Gastrocnemius medialis (tissue), 4 donors: ENCODE results near the gene CACNA1C.

ENCODE experiments used
- POLR2A ChIP-seq, 2 donors: fragments of 450-650 bp; IDR thresholded peaks; one replicate each; pipeline ENCODE4 v1.6.1; 2017; ENCODE audit warnings: antibody characterized with exemption in 2 of 2, mild to moderate bottlenecking in 2 of 2, moderate library complexity in 2 of 2
- TF ChIP-seq, protein P1 (sequence below), 5 experiments: fragments of 450-650 bp in 3 of 5; fragments of 200-600 bp in 2 of 5; sonication (generic) in 2 of 5; IDR thresholded peaks in 4 of 5; conservative IDR thresholded peaks in 1 of 5; 1 replicate in 4 of 5; 2 replicates in 1 of 5; pipeline ENCODE4 v1.5.1; 2016 to 2019; ENCODE audit warnings: antibody characterized with exemption in 5 of 5, mild to moderate bottlenecking in 3 of 5, moderate library complexity in 3 of 5

DNA sequence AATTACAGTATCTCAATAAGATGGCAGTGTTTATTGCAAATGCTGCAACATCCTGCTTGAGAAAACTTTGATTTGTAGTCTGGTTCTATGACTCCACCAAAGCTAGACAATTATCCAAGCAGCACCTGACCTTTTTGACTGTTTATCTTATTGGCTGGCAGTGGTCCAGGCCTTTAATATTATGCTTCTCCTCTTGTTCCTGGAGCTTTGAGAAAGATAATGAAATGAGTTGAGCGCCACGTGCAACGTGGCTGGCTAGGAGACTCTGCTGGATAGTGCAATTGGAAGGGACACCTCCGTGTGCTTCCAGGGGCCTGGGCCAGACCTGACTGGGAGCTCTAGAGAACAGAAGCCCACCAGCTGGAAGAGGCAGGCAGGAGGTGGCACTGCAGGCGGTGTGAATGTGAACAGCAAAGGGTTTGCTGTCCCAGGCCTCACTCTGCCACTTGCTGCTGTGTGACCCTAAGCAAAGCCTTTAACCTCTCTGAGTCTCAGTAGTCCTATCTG is 349.3 kb downstream of the CACNA1C start:
- no peak for TF ChIP-seq POLR2A (IDR thresholded peaks at IDR 0.05)
- TF ChIP-seq, protein P1, sequence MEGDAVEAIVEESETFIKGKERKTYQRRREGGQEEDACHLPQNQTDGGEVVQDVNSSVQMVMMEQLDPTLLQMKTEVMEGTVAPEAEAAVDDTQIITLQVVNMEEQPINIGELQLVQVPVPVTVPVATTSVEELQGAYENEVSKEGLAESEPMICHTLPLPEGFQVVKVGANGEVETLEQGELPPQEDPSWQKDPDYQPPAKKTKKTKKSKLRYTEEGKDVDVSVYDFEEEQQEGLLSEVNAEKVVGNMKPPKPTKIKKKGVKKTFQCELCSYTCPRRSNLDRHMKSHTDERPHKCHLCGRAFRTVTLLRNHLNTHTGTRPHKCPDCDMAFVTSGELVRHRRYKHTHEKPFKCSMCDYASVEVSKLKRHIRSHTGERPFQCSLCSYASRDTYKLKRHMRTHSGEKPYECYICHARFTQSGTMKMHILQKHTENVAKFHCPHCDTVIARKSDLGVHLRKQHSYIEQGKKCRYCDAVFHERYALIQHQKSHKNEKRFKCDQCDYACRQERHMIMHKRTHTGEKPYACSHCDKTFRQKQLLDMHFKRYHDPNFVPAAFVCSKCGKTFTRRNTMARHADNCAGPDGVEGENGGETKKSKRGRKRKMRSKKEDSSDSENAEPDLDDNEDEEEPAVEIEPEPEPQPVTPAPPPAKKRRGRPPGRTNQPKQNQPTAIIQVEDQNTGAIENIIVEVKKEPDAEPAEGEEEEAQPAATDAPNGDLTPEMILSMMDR (IDR thresholded peaks at IDR 0.05 in 4 of 5, conservative IDR thresholded peaks at IDR 0.05 in 1 of 5), result no peak
